ENCODE measurements around the gene PRLR. TPM values are rescaled to one million over a fixed set of nuclear protein-coding genes. Genes with fewer than 3 reads are reported as not detected.

PRLR gene
- total and polyA plus RNA-seq, 2 of the 8 experiments (the other 6 are each of a cell fraction or from before 2014, with no cell fraction given) = 0.53 to 2.5 TPM

DNA sequence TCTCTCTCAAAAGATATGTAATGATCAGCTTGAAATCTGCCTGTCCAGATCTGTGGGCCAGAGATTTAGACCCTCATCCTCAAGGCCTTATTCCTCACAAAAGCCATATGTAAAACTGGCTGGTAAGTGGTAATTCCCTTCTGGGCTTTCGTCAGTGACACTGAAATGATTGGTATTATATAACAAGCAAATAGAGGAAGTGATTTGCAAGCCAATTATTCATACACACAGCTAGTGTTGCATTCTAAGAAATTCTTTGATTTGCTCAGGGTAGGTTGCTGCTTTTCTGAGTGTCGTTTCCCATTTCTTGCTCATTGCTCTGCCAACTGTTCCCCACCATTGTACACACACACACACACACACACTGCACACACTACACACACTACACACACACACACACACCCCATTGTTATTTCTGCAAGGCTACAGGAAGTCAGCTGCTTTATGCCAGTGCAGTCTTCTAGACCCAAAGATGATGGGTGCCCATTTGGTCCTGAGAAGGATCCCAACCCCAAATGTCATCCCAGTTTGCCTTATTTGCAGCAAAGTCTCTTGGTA is 76.8 kb downstream of the PRLR start:
- H3K18ac ChIP-seq (ENCODE audit: extremely low read depth, low read length) = no peak overlapping the region
- no peaks in the 10 kb centered on the region for H4K20me1 ChIP-seq (replicated peaks in 1 of 2; ENCODE audit: control insufficient read depth in 1 of 2, insufficient read depth in 2 of 2, low read length in 2 of 2)
- no peak for TF ChIP-seq FOSL1 (IDR thresholded peaks at IDR 0.05; ENCODE audit: insufficient read depth, low read depth, low read length)
- TF ChIP-seq KDM1A (IDR thresholded peaks at IDR 0.05; ENCODE audit: borderline replicate concordance, low read length) = no peak
- TF ChIP-seq RAD21 (IDR thresholded peaks at IDR 0.05 in 1 of 2, conservative IDR thresholded peaks at IDR 0.05 in 1 of 2; ENCODE audit: low read depth in 2 of 2, low read length in 2 of 2) = no peak
- no peak for TF ChIP-seq RBBP5 (IDR thresholded peaks at IDR 0.05; ENCODE audit: borderline replicate concordance, low read depth, low read length)
- TF ChIP-seq CEBPB (IDR thresholded peaks at IDR 0.05; ENCODE audit: low read depth, low read length) = no peak
- no peak for TF ChIP-seq SIN3A (conservative IDR thresholded peaks at IDR 0.05 in 1 of 2, IDR thresholded peaks at IDR 0.05 in 1 of 2; ENCODE audit: low read depth in 1 of 2, low read length in 2 of 2)
- TF ChIP-seq ASH2L (IDR thresholded peaks at IDR 0.05; ENCODE audit: low read length) = no peak
- no peak for TF ChIP-seq SIX5 (IDR thresholded peaks at IDR 0.05; ENCODE audit: low read depth, low read length)
- no peak for TF ChIP-seq EGR1 (IDR thresholded peaks at IDR 0.05; ENCODE audit: borderline replicate concordance, low read depth, low read length)
- TF ChIP-seq, protein P1, sequence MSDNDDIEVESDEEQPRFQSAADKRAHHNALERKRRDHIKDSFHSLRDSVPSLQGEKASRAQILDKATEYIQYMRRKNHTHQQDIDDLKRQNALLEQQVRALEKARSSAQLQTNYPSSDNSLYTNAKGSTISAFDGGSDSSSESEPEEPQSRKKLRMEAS (IDR thresholded peaks at IDR 0.05) = no peak
- no peak for TF ChIP-seq CHD1 (IDR thresholded peaks at IDR 0.05; ENCODE audit: low read depth, low read length)
- 89% methylated on average over 2 of the region's 2 CpGs; no CpG with 5 or more reads in 1 of the 2 experiments for WGBS, 2 experiments (ENCODE audit: extremely low coverage in 1 of 2, insufficient coverage in 1 of 2, insufficient read length in 1 of 2, insufficient replicate concordance in 2 of 2, low coverage in 1 of 2, low lambda C conversion rate in 2 of 2, missing lambda C conversion rate in 1 of 2)
- H2BK20ac ChIP-seq (ENCODE audit: low read length) = no peak overlapping the region
- H3K79me2 ChIP-seq (ENCODE audit: control insufficient read depth in 1 of 2, insufficient read depth in 2 of 2, low read length in 2 of 2) = no peaks in the 10 kb centered on the region
- peaks cover 2% of the 10 kb centered on the region; the same call in 1 of the 2 replicates for H3K23me2 ChIP-seq (ENCODE audit: low read depth, low read length)
- no peak overlapping the region for H2BK120ac ChIP-seq (replicated peaks; ENCODE audit: low read depth, low read length)
- H4K91ac ChIP-seq (replicated peaks; ENCODE audit: insufficient read length, low read length) = peak overlapping the region; percentile 70
- H4K5ac ChIP-seq (ENCODE audit: insufficient read length, low read depth, low read length) = no peak overlapping the region
- no peak overlapping the region for H2AFZ ChIP-seq (ENCODE audit: low read length)
- no peak overlapping the region for H3K4ac ChIP-seq (replicated peaks; ENCODE audit: insufficient read length, low read depth, low read length)
- H2BK12ac ChIP-seq (ENCODE audit: low read depth, low read length) = peak overlapping the region; percentile 51; the same call in 1 of the 2 replicates
- ChIA-PET CTCF (ENCODE audit: partially characterized antibody) (interaction anchor here (1.2 to 3.7 kb wide), 2 partner anchors 16 to 30 kb away, joined by 3 to 15 read pairs; no protein-coding TSS in a partner anchor), POLR2A (ENCODE audit: partially characterized antibody) (no interaction called here)
- H3K36me3 ChIP-seq (ENCODE audit: control insufficient read depth in 2 of 4, insufficient read depth in 4 of 4, low read length in 3 of 4) = no peaks in the 10 kb centered on the region
- no peaks in the 10 kb centered on the region for H3K79me1 ChIP-seq (ENCODE audit: low read depth, low read length)
- no peaks in the 10 kb centered on the region for H3K9me3 ChIP-seq (ENCODE audit: insufficient read depth in 2 of 2, low read depth in 1 of 2, low read length in 1 of 2)
- no peak overlapping the region for H3K4me3 ChIP-seq (ENCODE audit: extremely low read depth in 1 of 4, insufficient read depth in 2 of 4, low read depth in 3 of 4, low read length in 4 of 4)
- H3K56ac ChIP-seq (replicated peaks; ENCODE audit: insufficient read length, low read depth, low read length) = peak overlapping the region; percentile 47
- no peak overlapping the region for H3K4me2 ChIP-seq (ENCODE audit: insufficient read depth in 1 of 2, low read depth in 2 of 2, low read length in 2 of 2)
- H2AK5ac ChIP-seq (ENCODE audit: low read depth, low read length) = peak overlapping the region; percentile 93
- no peaks in the 10 kb centered on the region for H3K27me3 ChIP-seq (replicated peaks in 1 of 4; ENCODE audit: control insufficient read depth in 3 of 4, extremely low read depth in 1 of 4, insufficient read depth in 3 of 4, low read length in 3 of 4)
- H3K9ac ChIP-seq (replicated peaks in 1 of 4; ENCODE audit: extremely low read depth in 1 of 4, low read depth in 3 of 4, low read length in 3 of 4) = no peak overlapping the region
- H3K14ac ChIP-seq (ENCODE audit: insufficient read length) = no peak overlapping the region
- H4K8ac ChIP-seq (ENCODE audit: extremely low read depth, insufficient read depth, low read length) = no peak overlapping the region
- no peak overlapping the region for H2BK15ac ChIP-seq (ENCODE audit: low read length)
- no peak overlapping the region for H3K23ac ChIP-seq (ENCODE audit: insufficient read length)
- H3K4me1 ChIP-seq (replicated peaks in 1 of 4; ENCODE audit: control insufficient read depth in 3 of 4, insufficient read depth in 4 of 4, low read length in 3 of 4) = peaks cover 0 to 2% (median 0%) of the 10 kb centered on the region in 4 experiments; a peak in 1 of 7 replicates
- no peak overlapping the region for H2BK5ac ChIP-seq (ENCODE audit: low read depth, low read length)
- no peak overlapping the region for H3K27ac ChIP-seq (ENCODE audit: low read depth, low read length)
- no peak for DNase-seq (ENCODE audit: low read depth in 1 of 2, low spot score in 2 of 2)
- no peak for FAIRE-seq
